Upper lobe of left lung (tissue), 6 donors: Measurements from ENCODE around the gene NAV1. TPM values are rescaled to one million over a fixed set of nuclear protein-coding genes. Genes with fewer than 3 reads are reported as not detected.
A peak's percentile ranks its signal among the peaks of the same experiment; 100 is the strongest.

ENCODE experiments used
- ATAC-seq, 2 donors: fragments of 200-7000 bp; cut with Tn5 transposase; one replicate each; pipeline ENCODE4 v1.9.1; 2022; ENCODE audit warnings: mild to moderate bottlenecking in 2 of 2, moderate library complexity in 2 of 2; ENCODE audit not compliant: low FRiP score in 2 of 2
- DNase-seq, 2 donors: peaks; one replicate each; pipeline ENCODE4 v3.0.0-alpha.2; 2019 to 2020
- H3K27ac ChIP-seq, 4 donors: fragments of 200-600 bp; sonication (generic); one replicate each; pipeline ENCODE4 v1.5.1; 2016 to 2019
- H3K27me3 ChIP-seq, 4 donors: fragments of 200-600 bp; sonication (generic); one replicate each; pipeline ENCODE4 v1.5.1; 2017 to 2019
- H3K36me3 ChIP-seq, 4 donors: fragments of 200-600 bp; sonication (generic); one replicate each; pipeline ENCODE4 v1.5.1; 2016 to 2019
- H3K4me1 ChIP-seq, 4 donors: fragments of 200-600 bp; sonication (generic); one replicate each; pipeline ENCODE4 v1.5.1; 2018 to 2019
- H3K4me3 ChIP-seq, 4 donors: fragments of 200-600 bp; sonication (generic); one replicate each; pipeline ENCODE4 v1.5.1; 2017 to 2019; ENCODE audit warnings: mild to moderate bottlenecking in 2 of 4, moderate library complexity in 1 of 4
- H3K9me3 ChIP-seq, 4 donors: fragments of 200-600 bp; sonication (generic); one replicate each; pipeline ENCODE4 v1.5.1; 2018 to 2019
- EP300 ChIP-seq, 4 donors: sonication (generic); formaldehyde crosslinking; IDR thresholded peaks; one replicate each; pipeline ENCODE4 v1.5.1; 2017; ENCODE audit warnings: antibody characterized with exemption in 4 of 4, control low read depth in 2 of 4
- POLR2A ChIP-seq, 4 donors: fragments of 450-650 bp; IDR thresholded peaks; one replicate each; pipeline ENCODE4 v1.5.1; 2016 to 2017; ENCODE audit warnings: antibody characterized with exemption in 4 of 4, mild to moderate bottlenecking in 2 of 4
- POLR2AphosphoS5 ChIP-seq, 2 donors: sonication (generic); formaldehyde crosslinking; IDR thresholded peaks; one replicate each; pipeline ENCODE4 v1.5.1; 2017; ENCODE audit warnings: antibody characterized with exemption in 2 of 2
- WGBS, 2 donors: methylation state at CpG; one replicate each; pipeline ENCODE4 v1.1.5; 2017 to 2018; 5-methylcytosine and 5-hydroxymethylcytosine counted together
- total RNA-seq, 6 donors: library from RNA; depleted of rRNA in 4 of 6; stranded (reverse); fragments of >200 nt in 4 of 6; gene quantifications; one replicate each; pipeline versions ENCODE4 v1.1.0 to v1.2.1, GENCODE V29; 2016 to 2021
- TF ChIP-seq, protein P1 (sequence below), 6 experiments: fragments of 450-650 bp in 4 of 6; fragments of 200-600 bp in 2 of 6; sonication (generic) in 2 of 6; IDR thresholded peaks; one replicate each; pipeline ENCODE4 v1.5.1; 2016 to 2019; ENCODE audit warnings: antibody characterized with exemption in 6 of 6
- donor health status: DM: no; HTN: no; CAD: no; lungs with moderate emphysema.
- donor health status: DM: no; HTN: yes; CAD: no; lungs with severe emphysema.

NAV1 gene
- total RNA-seq, 6 donors from 2014 or later = 15.2 to 41.0 (median 24.1) TPM

GRCh38 chr1:201504179-201504631, 34.7 kb upstream of the NAV1 start:
- no peaks in the 10 kb centered on the region for H3K27me3 ChIP-seq
- no peak for ATAC-seq
- no peaks in the 10 kb centered on the region for H3K9me3 ChIP-seq
- peaks cover 73 to 88% (median 79%) of the 10 kb centered on the region in 4 donors for H3K4me1 ChIP-seq
- WGBS, 2 donors = 59 to 68% methylated on average over 3 of the region's 3 CpGs
- no peaks in the 10 kb centered on the region for H3K36me3 ChIP-seq
- TF ChIP-seq POLR2AphosphoS5 (IDR thresholded peaks at IDR 0.05) (no peak), EP300 (IDR thresholded peaks at IDR 0.05) (no peak), POLR2A (IDR thresholded peaks at IDR 0.05) (no peak)
- TF ChIP-seq, protein P1, sequence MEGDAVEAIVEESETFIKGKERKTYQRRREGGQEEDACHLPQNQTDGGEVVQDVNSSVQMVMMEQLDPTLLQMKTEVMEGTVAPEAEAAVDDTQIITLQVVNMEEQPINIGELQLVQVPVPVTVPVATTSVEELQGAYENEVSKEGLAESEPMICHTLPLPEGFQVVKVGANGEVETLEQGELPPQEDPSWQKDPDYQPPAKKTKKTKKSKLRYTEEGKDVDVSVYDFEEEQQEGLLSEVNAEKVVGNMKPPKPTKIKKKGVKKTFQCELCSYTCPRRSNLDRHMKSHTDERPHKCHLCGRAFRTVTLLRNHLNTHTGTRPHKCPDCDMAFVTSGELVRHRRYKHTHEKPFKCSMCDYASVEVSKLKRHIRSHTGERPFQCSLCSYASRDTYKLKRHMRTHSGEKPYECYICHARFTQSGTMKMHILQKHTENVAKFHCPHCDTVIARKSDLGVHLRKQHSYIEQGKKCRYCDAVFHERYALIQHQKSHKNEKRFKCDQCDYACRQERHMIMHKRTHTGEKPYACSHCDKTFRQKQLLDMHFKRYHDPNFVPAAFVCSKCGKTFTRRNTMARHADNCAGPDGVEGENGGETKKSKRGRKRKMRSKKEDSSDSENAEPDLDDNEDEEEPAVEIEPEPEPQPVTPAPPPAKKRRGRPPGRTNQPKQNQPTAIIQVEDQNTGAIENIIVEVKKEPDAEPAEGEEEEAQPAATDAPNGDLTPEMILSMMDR (IDR thresholded peaks at IDR 0.05) = no peak
- DNase-seq = no peak
- peak overlapping the region; percentile 88 to 94 (median 92) for H3K27ac ChIP-seq
- H3K4me3 ChIP-seq = peak overlapping the region in 3 of 4 donors; percentile 56 to 84 (median 76)

GRCh38 chr1:201504799-201505502, 34.0 kb upstream of the NAV1 start:
- Histone ChIP-seq H3K4me3 (peak overlapping the region; percentile 10 to 84 (median 66)), H3K36me3 (no peaks in the 10 kb centered on the region), H3K27ac (peak overlapping the region; percentile 88 to 94 (median 92)), H3K9me3 (no peaks in the 10 kb centered on the region), H3K27me3 (no peaks in the 10 kb centered on the region), H3K4me1 (peaks cover 70 to 81% (median 71%) of the 10 kb centered on the region in 4 donors)
- no peak for DNase-seq
- 68 to 73% methylated on average over 9 of the region's 9 CpGs for WGBS, 2 donors
- no peak for TF ChIP-seq POLR2AphosphoS5 (IDR thresholded peaks at IDR 0.05)
- TF ChIP-seq EP300 (IDR thresholded peaks at IDR 0.05) = no peak
- TF ChIP-seq, protein P1 (IDR thresholded peaks at IDR 0.05) = no peak
- no peak for TF ChIP-seq POLR2A (IDR thresholded peaks at IDR 0.05)
- peak in 1 of 2 donors; percentile 1 for ATAC-seq

DNA sequence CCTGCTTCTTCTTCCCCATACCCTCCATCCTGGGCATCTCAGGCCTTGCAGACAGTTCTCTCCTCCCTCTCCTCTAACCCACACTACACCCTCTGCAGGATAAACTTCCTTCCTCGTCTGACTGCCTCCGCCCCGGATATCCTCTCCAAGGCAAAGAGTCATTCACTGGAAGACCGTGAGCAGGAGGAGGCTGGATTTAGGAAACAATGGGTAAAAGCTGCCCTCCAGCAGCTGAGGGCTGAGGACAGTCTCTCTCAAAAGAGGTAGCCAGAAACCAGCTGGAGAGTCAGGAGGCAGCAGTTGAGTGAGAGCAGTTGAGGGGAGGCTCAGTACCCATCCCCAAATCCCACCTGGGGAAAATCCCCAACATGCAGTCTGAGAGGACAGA, 33.4 kb upstream of the NAV1 start:
- peak in 1 of 2 donors; percentile 22 for ATAC-seq

GRCh38 chr1:201506092-201506491, 32.8 kb upstream of the NAV1 start:
- H3K4me3 ChIP-seq = peak overlapping the region; percentile 56 to 87 (median 80)
- no peak for DNase-seq
- H3K27ac ChIP-seq = peak overlapping the region; percentile 88 to 94 (median 92)
- H3K36me3 ChIP-seq = no peaks in the 10 kb centered on the region
- H3K9me3 ChIP-seq = no peaks in the 10 kb centered on the region
- TF ChIP-seq, protein P1 (IDR thresholded peaks at IDR 0.05) = no peak
- TF ChIP-seq EP300 (IDR thresholded peaks at IDR 0.05) (no peak), POLR2A (IDR thresholded peaks at IDR 0.05) (no peak), POLR2AphosphoS5 (IDR thresholded peaks at IDR 0.05) (no peak)
- peaks cover 58 to 69% (median 62%) of the 10 kb centered on the region in 4 donors for H3K4me1 ChIP-seq
- no peak for ATAC-seq
- WGBS, 2 donors = 34 to 39% methylated on average over 3 of the region's 3 CpGs
- H3K27me3 ChIP-seq = no peaks in the 10 kb centered on the region

More for the DNA sequence above, 33.4 kb upstream of the NAV1 start:
- Histone ChIP-seq H3K4me3 (peak overlapping the region; percentile 13 to 84 (median 66)), H3K27ac (peak overlapping the region; percentile 88 to 94 (median 92)), H3K9me3 (no peaks in the 10 kb centered on the region), H3K36me3 (no peaks in the 10 kb centered on the region), H3K27me3 (no peaks in the 10 kb centered on the region), H3K4me1 (peaks cover 64 to 75% (median 66%) of the 10 kb centered on the region in 4 donors)
- DNase-seq = peak in 1 of 2 donors; percentile 57
- 2 to 10% methylated on average over 4 of the region's 4 CpGs for WGBS, 2 donors
- TF ChIP-seq POLR2AphosphoS5 (IDR thresholded peaks at IDR 0.05) = peak in 1 of 2 donors; percentile 62
- TF ChIP-seq POLR2A (IDR thresholded peaks at IDR 0.05) = peak in 1 of 4 donors; percentile 50
- peak in 1 of 4 donors; percentile 30 for TF ChIP-seq EP300 (IDR thresholded peaks at IDR 0.05)
- TF ChIP-seq, protein P1 (IDR thresholded peaks at IDR 0.05) = no peak
